Testis (tissue), 3 donors: ENCODE data around the gene ITGB4. TPM values are rescaled to one million over a fixed set of nuclear protein-coding genes. Genes with fewer than 3 reads are reported as not detected.

ENCODE experiments used
- DNase-seq: peaks from one replicate; pipeline ENCODE4 v3.0.0-alpha.2; 2019
- H3K27ac ChIP-seq, 2 donors: fragments of 200-600 bp; sonication (generic); one replicate each; pipeline ENCODE4 v1.5.1; 2019
- H3K27me3 ChIP-seq: fragments of 200-600 bp; sonication (generic); one replicate; pipeline ENCODE4 v1.5.1; 2019
- H3K36me3 ChIP-seq: fragments of 200-600 bp; sonication (generic); one replicate; pipeline ENCODE4 v1.5.1; 2017; ENCODE audit warnings: low read depth; ENCODE audit errors: missing control alignments
- H3K4me1 ChIP-seq: fragments of 200-600 bp; sonication (generic); one replicate; pipeline ENCODE4 v1.5.1; 2019
- H3K4me3 ChIP-seq, 2 donors: fragments of 200-600 bp; sonication (generic); one replicate each; pipeline ENCODE4 v1.5.1; 2017 to 2019
- H3K9me3 ChIP-seq: fragments of 200-600 bp; sonication (generic); one replicate; pipeline ENCODE4 v1.5.1; 2017
- CTCF ChIP-seq, 3 experiments: fragments of 450-650 bp in 2 of 3; fragments of 200-600 bp in 1 of 3; sonication (generic) in 1 of 3; IDR thresholded peaks; one replicate each; pipeline ENCODE4 v1.5.1; 2016 to 2019; ENCODE audit warnings: antibody characterized with exemption in 3 of 3, mild to moderate bottlenecking in 2 of 3, moderate library complexity in 1 of 3
- POLR2A ChIP-seq: fragments of 450-650 bp; IDR thresholded peaks from one replicate; pipeline ENCODE4 v1.6.1; 2017; ENCODE audit warnings: antibody characterized with exemption, mild to moderate bottlenecking, moderate library complexity
- WGBS, 2 donors: methylation state at CpG; one replicate each; pipeline ENCODE4 v1.1.5; 2018; 5-methylcytosine and 5-hydroxymethylcytosine counted together
- intact Hi-C: fragments of 100-400 bp; cut with DNase I; formaldehyde crosslinking; loops from one replicate; pipeline ENCODE4 v1.15.1; 2023; ENCODE audit warnings: low total_unique reads
- polyA plus RNA-seq: library from polyadenylated mRNA; stranded (reverse); fragments of 350-450 nt; fragmentation: Illumina TruSeq; extraction: RNeasy Lipid Tissue Mini Kit (QIAGEN cat#74804); gene quantifications from one replicate; pipeline ENCODE4 v1.2.3, GENCODE V29; 2014; ENCODE audit warnings: low read depth, low replicate concordance; ENCODE audit not compliant: insufficient read depth
- total RNA-seq, 2 donors: library from RNA; depleted of rRNA; stranded (reverse); fragments of >200 nt; gene quantifications; one replicate each; pipeline ENCODE4 v1.2.3, GENCODE V29; 2016

Gene ITGB4
- total and polyA plus RNA-seq, 3 donors from 2014 or later: 7.6 to 16.4 (median 11.6) TPM

GRCh38 chr17:75679706-75680211 is 41.5 kb upstream of the ITGB4 start:
- TF ChIP-seq POLR2A (no peak), CTCF (IDR thresholded peaks at IDR 0.05) (no peak)
- Histone ChIP-seq H3K36me3 (no peaks in the 10 kb centered on the region), H3K4me1 (peaks cover 11% of the 10 kb centered on the region), H3K4me3 (no peak overlapping the region), H3K27ac (peak overlapping the region in 1 of 2 donors; percentile 3), H3K9me3 (no peaks in the 10 kb centered on the region), H3K27me3 (no peaks in the 10 kb centered on the region)
- intact Hi-C loops: no loop called here
- DNase-seq: no peak
- WGBS, 2 donors: 60% methylated on average over 11 of the region's 11 CpGs

GRCh38 chr17:75680431-75680830 is 40.8 kb upstream of the ITGB4 start:
- no peaks in the 10 kb centered on the region for H3K27me3 ChIP-seq
- TF ChIP-seq POLR2A (no peak), CTCF (IDR thresholded peaks at IDR 0.05) (no peak)
- no peaks in the 10 kb centered on the region for H3K9me3 ChIP-seq
- WGBS, 2 donors: 91 to 95% methylated on average over 10 of the region's 10 CpGs
- no peak overlapping the region for H3K4me3 ChIP-seq
- intact Hi-C loops: no loop called here
- no peak overlapping the region for H3K27ac ChIP-seq
- peaks cover 5% of the 10 kb centered on the region for H3K4me1 ChIP-seq
- no peaks in the 10 kb centered on the region for H3K36me3 ChIP-seq
- DNase-seq: no peak

- Histone ChIP-seq H3K27ac (no peak overlapping the region), H3K4me1 (peaks cover 5% of the 10 kb centered on the region), H3K9me3 (no peaks in the 10 kb centered on the region), H3K4me3 (no peak overlapping the region), H3K36me3 (no peaks in the 10 kb centered on the region), H3K27me3 (no peaks in the 10 kb centered on the region)
- TF ChIP-seq POLR2A (no peak), CTCF (IDR thresholded peaks at IDR 0.05) (no peak)
- intact Hi-C loops: no loop called here
- WGBS, 2 donors: 84% methylated on average over 3 of the region's 3 CpGs; no CpG with 5 or more reads in 1 of the 2 donors
- DNase-seq: no peak
These were observed 40.0 kb upstream of the ITGB4 start for GRCh38 chr17:75681289-75681688.

GRCh38 chr17:75683583-75683982 is 37.7 kb upstream of the ITGB4 start:
- H3K27ac ChIP-seq: no peak overlapping the region
- no peaks in the 10 kb centered on the region for H3K27me3 ChIP-seq
- H3K4me1 ChIP-seq: peaks cover 1% of the 10 kb centered on the region
- no peak overlapping the region for H3K4me3 ChIP-seq
- intact Hi-C loops: no loop called here
- H3K9me3 ChIP-seq: no peaks in the 10 kb centered on the region
- 70 to 81% methylated on average over 4 of the region's 4 CpGs for WGBS, 2 donors
- no peaks in the 10 kb centered on the region for H3K36me3 ChIP-seq
- no peak for TF ChIP-seq CTCF (IDR thresholded peaks at IDR 0.05)
- no peak for TF ChIP-seq POLR2A
- no peak for DNase-seq

GRCh38 chr17:75684249-75684648 is 37.0 kb upstream of the ITGB4 start:
- intact Hi-C loops: no loop called here
- no peak for TF ChIP-seq POLR2A
- no peak for TF ChIP-seq CTCF (IDR thresholded peaks at IDR 0.05)
- no peaks in the 10 kb centered on the region for H3K27me3 ChIP-seq
- 89 to 93% methylated on average over 5 of the region's 5 CpGs for WGBS, 2 donors
- H3K9me3 ChIP-seq: no peaks in the 10 kb centered on the region
- DNase-seq: no peak
- H3K27ac ChIP-seq: no peak overlapping the region
- no peak overlapping the region for H3K4me3 ChIP-seq
- H3K36me3 ChIP-seq: no peaks in the 10 kb centered on the region
- H3K4me1 ChIP-seq: no peaks in the 10 kb centered on the region
